A549 treated with AZD9567 at 1 μM for 4 hours (cell line): ENCODE results near the gene MFAP4. TPM values are rescaled to one million over a fixed set of nuclear protein-coding genes. Genes with fewer than 3 reads are reported as not detected.

Source experiments
- total RNA-seq: library from RNA; stranded (reverse); fragments of 200-300 nt; extraction: Qiagen RNA extraction; gene quantifications from 5 replicates; pipeline ENCODE4 v1.2.3, GENCODE V29; 2022; ENCODE audit not compliant: insufficient read depth

The MFAP4 gene
- total RNA-seq, result 0.06 TPM in 1 of 5 replicates, not detected in the others

GRCh38 chr17:19386974-19387920 lies at the start of gene MFAP4:
MFAP4 (minus strand) TSS chr17:19387190; CDS start chr17:19387155, 35 bp downstream.

GRCh38 chr17:19410875-19411620 lies 24.1 kb upstream of the MFAP4 start, which contains the start of gene RNF112:
RNF112 (plus strand) TSS chr17:19411232; CDS start chr17:19411409, 177 bp downstream.

GRCh38 chr17:19378416-19379360 lies 8.3 kb downstream of the MFAP4 start, which contains the start of gene MAPK7:
MAPK7 (plus strand) TSS chr17:19378498; CDS start chr17:19378901, 403 bp downstream.

GRCh38 chr17:19362277-19363113 lies 24.5 kb downstream of the MFAP4 start, which contains the start of gene B9D1:
B9D1 (minus strand) TSS chr17:19362723; CDS start chr17:19362569, 154 bp downstream.

Other genes starting within 250 kb of the MFAP4 start
- 44.8 to 59.3 TPM (median 55.8 TPM) in 5 replicates for gene EPN2, start 149.8 kb downstream of the MFAP4 start, total RNA-seq
- gene B9D1, start 24.5 kb downstream of the MFAP4 start, total RNA-seq, result 43.8 to 48.0 TPM (median 47.4 TPM) in 5 replicates
- 22.8 to 26.8 TPM (median 24.4 TPM) in 5 replicates for gene MAPK7, start 8.7 kb downstream of the MFAP4 start, total RNA-seq
- 0.42 to 0.94 TPM (median 0.67 TPM) in 4 of 5 replicates, not detected in the other for gene RNF112, start 24.0 kb upstream of the MFAP4 start, total RNA-seq
- gene SLC47A1, start 146.7 kb upstream of the MFAP4 start, total RNA-seq, result 21.6 to 28.1 TPM (median 22.8 TPM) in 5 replicates